WTC11 (cell line): Measurements from ENCODE around the gene EPHA2. TPM values are rescaled to one million over a fixed set of nuclear protein-coding genes. Genes with fewer than 3 reads are reported as not detected.

ENCODE experiments used
- ATAC-seq: fragments of 200-7000 bp; cut with Tn5 transposase; 2 replicates; pipeline ENCODE4 v1.10.0; 2021; ENCODE audit warnings: mild to moderate bottlenecking, moderate library complexity
- Bru-seq: library from RNA; stranded (reverse); fragments of 400-500 nt; gene quantifications from one replicate; lab custom pipeline; 2021; lab: Mats Ljungman, UMichigan
- CTCF ChIA-PET: fragments of 300-600 bp; sonication (Branson Sonifier 250); formaldehyde crosslinking; loops from one replicate; lab custom pipeline; 2021; ENCODE audit warnings: antibody characterized with exemption; lab: Charles Lee
- POLR2A ChIA-PET: fragments of 350-600 bp; sonication (Branson Sonifier 250); formaldehyde crosslinking; loops from one replicate; lab custom pipeline; 2021; ENCODE audit warnings: antibody characterized with exemption; lab: Charles Lee
- DNase-seq: peaks from one replicate; pipeline ENCODE4 v3.0.0; 2021; ENCODE audit warnings: low spot score
- H3K27ac Mint-ChIP-seq: 2 replicates; pipeline ENCODE4 v1.8.0; 2021; ENCODE audit warnings: mixed read lengths
- H3K27me3 Mint-ChIP-seq: 2 replicates; pipeline ENCODE4 v1.8.0; 2021; ENCODE audit warnings: low read depth, mild to moderate bottlenecking, moderate library complexity, mixed read lengths
- H3K36me3 Mint-ChIP-seq: 2 replicates; pipeline ENCODE4 v1.8.0; 2021; ENCODE audit warnings: mixed read lengths
- H3K4me1 Mint-ChIP-seq: 2 replicates; pipeline ENCODE4 v1.8.0; 2022; ENCODE audit warnings: mixed read lengths
- H3K4me3 Mint-ChIP-seq: 2 replicates; pipeline ENCODE4 v1.8.0; 2021; ENCODE audit warnings: mild to moderate bottlenecking, moderate library complexity, mixed read lengths
- H3K9me3 Mint-ChIP-seq: 2 replicates; pipeline ENCODE4 v1.8.0; 2021; ENCODE audit warnings: mixed read lengths
- AFF4 ChIP-seq: sonication (generic); formaldehyde crosslinking; IDR thresholded peaks from 2 replicates; pipeline ENCODE4 v1.8.1; 2023; ENCODE audit warnings: mild to moderate bottlenecking, missing genetic modification reagents, borderline replicate concordance
- AR ChIP-seq: fragments of 250-450 bp; sonication (Bioruptor Pico); IDR thresholded peaks from 2 replicates; pipeline ENCODE4 v1.9.0; 2021; ENCODE audit warnings: mild to moderate bottlenecking
- ATF3 ChIP-seq: sonication (generic); formaldehyde crosslinking; conservative IDR thresholded peaks from 2 replicates; pipeline ENCODE4 v1.8.1; 2022; ENCODE audit warnings: mild to moderate bottlenecking, missing genetic modification reagents
- CDX4 ChIP-seq: fragments of 250-450 bp; sonication (Bioruptor Pico); IDR thresholded peaks from 2 replicates; pipeline ENCODE4 v1.9.0; 2021; ENCODE audit warnings: moderate library complexity, mild to moderate bottlenecking, inconsistent platforms, borderline replicate concordance
- CTCF ChIP-seq: fragments of 200-600 bp; IDR thresholded peaks from 2 replicates; pipeline ENCODE4 v1.8.0; 2022; ENCODE audit warnings: antibody characterized with exemption
- E2F5 ChIP-seq: sonication (generic); formaldehyde crosslinking; IDR thresholded peaks from 2 replicates; pipeline ENCODE4 v1.8.1; 2022; ENCODE audit warnings: mild to moderate bottlenecking, moderate library complexity, missing genetic modification reagents
- EMX1 ChIP-seq: fragments of 250-450 bp; sonication (Bioruptor Pico); IDR thresholded peaks from 2 replicates; pipeline ENCODE4 v1.8.0; 2021; ENCODE audit warnings: mild to moderate bottlenecking
- NFATC4 ChIP-seq: fragments of 250-450 bp; sonication (Bioruptor Pico); IDR thresholded peaks from 2 replicates; pipeline ENCODE4 v1.9.0; 2021; ENCODE audit warnings: mild to moderate bottlenecking
- NR1H2 ChIP-seq: sonication (generic); formaldehyde crosslinking; IDR thresholded peaks from 2 replicates; pipeline ENCODE4 v1.9.0; 2021; ENCODE audit warnings: mild to moderate bottlenecking, moderate library complexity, missing genetic modification reagents
- PRDM15 ChIP-seq: sonication (generic); formaldehyde crosslinking; IDR thresholded peaks from 2 replicates; pipeline ENCODE4 v1.8.0; 2022; ENCODE audit warnings: missing genetic modification reagents
- SOX15 ChIP-seq: fragments of 250-450 bp; sonication (Bioruptor Pico); IDR thresholded peaks from 2 replicates; pipeline ENCODE4 v1.9.0; 2021; ENCODE audit warnings: mild to moderate bottlenecking
- USF2 ChIP-seq: sonication (generic); formaldehyde crosslinking; IDR thresholded peaks from 2 replicates; pipeline ENCODE4 v1.8.1; 2023; ENCODE audit warnings: mild to moderate bottlenecking, missing genetic modification reagents, moderate library complexity
- ZBTB21 ChIP-seq: sonication (generic); formaldehyde crosslinking; IDR thresholded peaks from 2 replicates; pipeline ENCODE4 v1.8.1; 2023; ENCODE audit warnings: mild to moderate bottlenecking, missing genetic modification reagents, borderline replicate concordance
- ZNF263 ChIP-seq: sonication (generic); formaldehyde crosslinking; IDR thresholded peaks from 2 replicates; pipeline ENCODE4 v1.8.1; 2022; ENCODE audit warnings: low read depth, mild to moderate bottlenecking, moderate library complexity, missing genetic modification reagents
- ZNF416 ChIP-seq: fragments of 250-450 bp; sonication (Bioruptor Pico); IDR thresholded peaks from 2 replicates; pipeline ENCODE4 v1.9.0; 2021; ENCODE audit warnings: mild to moderate bottlenecking, inconsistent platforms
- ZSCAN18 ChIP-seq: fragments of 250-450 bp; sonication (Bioruptor Pico); IDR thresholded peaks from 2 replicates; pipeline ENCODE4 v2.1.2; 2022; ENCODE audit warnings: mild to moderate bottlenecking, moderate library complexity
- long read RNA-seq, 3 experiments: library from RNA in 1 of 3; library from capped mRNA in 1 of 3; library from polyadenylated mRNA in 1 of 3; unstranded in 2 of 3; stranded (forward) in 1 of 3; transcript quantifications; one replicate each; pipeline ENCODE4 v2.0.0, GENCODE V29; 2021
- total RNA-seq: library from RNA; stranded (reverse); gene quantifications from 3 replicates; pipeline ENCODE4 v1.2.3, GENCODE V29; 2021

EPHA2 gene
- total RNA-seq (31.4 to 44.4 TPM (median 31.7 TPM) in 3 replicates), Bru-seq, nascent RNA (percentile 67 among the genes with signal in this experiment)
- long read RNA-seq, experiment 1, transcript EPHA2-201 (17 exons, 3,964 nt), result major isoform, 39 of 79 reads
- long read RNA-seq, experiment 1, partial matches to known transcripts, result 17 of 79 reads
- long read RNA-seq, experiment 1, other reads (novel, unspliced or antisense), result 23 of 79 reads
- long read RNA-seq, experiment 2, transcript EPHA2-201 (17 exons, 3,964 nt), result major isoform, 8 of 34 reads
- long read RNA-seq, experiment 2, partial matches to known transcripts, result 15 of 34 reads
- long read RNA-seq, experiment 2, other reads (novel, unspliced or antisense), result 11 of 34 reads
- long read RNA-seq, experiment 3, partial matches to known transcripts, result 0 of 1 reads
- long read RNA-seq, experiment 3, other reads (novel, unspliced or antisense), result 1 of 1 reads

GRCh38 chr1:16155537-16156410 lies at the start of gene EPHA2:
Gene EPHA2 (minus strand): TSS chr1:16156069. CDS start chr1:16155932, 137 bp downstream.
- H3K4me1 Mint-ChIP-seq, result peaks cover 45% of the 10 kb centered on the region
- POLR2A ChIA-PET, result interaction anchor here (0.5 to 4.4 kb wide), 9 partner anchors 9 to 210 kb away, joined by 3 to 31 read pairs (median 4); no protein-coding TSS in a partner anchor
- CTCF ChIA-PET, result interaction anchor here (0.7 to 14.1 kb wide), 13 partner anchors 12 to 89 kb away, joined by 3 to 204 read pairs (median 3); partner anchors contain the start of gene FAM131C
- TF ChIP-seq SOX15 (CRISPR knock-in tag) (no peak), CTCF (no peak), NFATC4 (CRISPR knock-in tag) (no peak), ZNF416 (CRISPR knock-in tag) (no peak), ZNF263 (CRISPR knock-in tag) (no peak), EMX1 (CRISPR knock-in tag) (no peak), AR (CRISPR knock-in tag) (no peak), CDX4 (CRISPR knock-in tag) (no peak), ATF3 (CRISPR knock-in tag) (no peak), E2F5 (CRISPR knock-in tag) (no peak), ZBTB21 (CRISPR knock-in tag) (no peak; the same call in 1 of the 2 replicates), NR1H2 (CRISPR knock-in tag) (no peak), AFF4 (CRISPR knock-in tag) (0 out of 2 replicates have a peak, but pooled peaks have one; percentile 23), PRDM15 (CRISPR knock-in tag) (no peak), USF2 (CRISPR knock-in tag) (no peak), ZSCAN18 (CRISPR knock-in tag) (no peak)

More at GRCh38 chr1:16155537-16156410, at the start of gene EPHA2:
- Mint-ChIP-seq H3K36me3 (no peaks in the 10 kb centered on the region), H3K9me3 (no peaks in the 10 kb centered on the region), H3K4me3 (peak within 1 kb of the TSS; percentile 86), H3K27me3 (no peaks in the 10 kb centered on the region), H3K27ac (peak within 1 kb of the TSS; percentile 94)
- peak; percentile 74 for ATAC-seq
- peak; percentile 97 for DNase-seq
